ENCODE data around the gene HDAC4. TPM values are rescaled to one million over a fixed set of nuclear protein-coding genes. Genes with fewer than 3 reads are reported as not detected.

The HDAC4 gene
- total RNA-seq, 1 experiment from 2014 or later: 40.1 TPM

GRCh38 chr2:239275847-239276831, 124.7 kb downstream of the HDAC4 start:
- in situ Hi-C loops (cut with HindIII; ENCODE audit: low pct_unique_long_range_greater_than_20kb, low sequenced_read_pairs): no loop called here
- Histone ChIP-seq H3K4me1 (ENCODE audit: control insufficient read depth, insufficient read depth, low read length) (peaks cover 38% of the 10 kb centered on the region), H3K36me3 (ENCODE audit: control insufficient read depth, insufficient read depth, low read length) (no peaks in the 10 kb centered on the region), H3K27me3 (ENCODE audit: control insufficient read depth, insufficient read depth, low read length) (no peaks in the 10 kb centered on the region), H3K9me3 (ENCODE audit: control insufficient read depth, insufficient read depth, low read depth, low read length) (no peaks in the 10 kb centered on the region), H3K27ac (ENCODE audit: low read length) (peak overlapping the region; percentile 62), H3K4me3 (ENCODE audit: low read depth in 2 of 2, low read length in 2 of 2) (no peak overlapping the region; a peak in 1 of 4 replicates)
- POLR2A ChIA-PET: no interaction called here
- intact Hi-C loops (cut with micrococcal nuclease; ENCODE audit: unreplicated experiment): no loop called here
- no TSS peak for BruUV-seq (replicated peaks)
- DNase-seq (ENCODE audit: low read depth, low spot score) (no peak), ATAC-seq (no peak)
- CTCF ChIA-PET: no interaction called here
- TF ChIP-seq POLR2AphosphoS5 (IDR thresholded peaks at IDR 0.05; ENCODE audit: low read depth, low read length) (no peak), REST (IDR thresholded peaks at IDR 0.05; ENCODE audit: insufficient read depth in 1 of 2, low read depth in 2 of 2, low read length in 1 of 2) (no peak), TCF7L2 (IDR thresholded peaks at IDR 0.05; ENCODE audit: low read depth, low read length) (no peak), CTCF (IDR thresholded peaks at IDR 0.05) (no peak), SIN3A (IDR thresholded peaks at IDR 0.05; ENCODE audit: borderline replicate concordance, insufficient read depth, low read depth, low read length) (no peak)

GRCh38 chr2:239275044-239275685, 125.7 kb downstream of the HDAC4 start:
- TF ChIP-seq REST (IDR thresholded peaks at IDR 0.05; ENCODE audit: insufficient read depth in 1 of 2, low read depth in 2 of 2, low read length in 1 of 2) (no peak), POLR2AphosphoS5 (IDR thresholded peaks at IDR 0.05; ENCODE audit: low read depth, low read length) (no peak), TCF7L2 (IDR thresholded peaks at IDR 0.05; ENCODE audit: low read depth, low read length) (peak; percentile 61)
- intact Hi-C loops (cut with micrococcal nuclease; ENCODE audit: unreplicated experiment): no loop called here
- POLR2A ChIA-PET: no interaction called here
- CTCF ChIA-PET: no interaction called here
- Histone ChIP-seq H3K27me3 (ENCODE audit: control insufficient read depth, insufficient read depth, low read length) (no peaks in the 10 kb centered on the region), H3K36me3 (ENCODE audit: control insufficient read depth, insufficient read depth, low read length) (no peaks in the 10 kb centered on the region), H3K9me3 (ENCODE audit: control insufficient read depth, insufficient read depth, low read depth, low read length) (no peaks in the 10 kb centered on the region), H3K27ac (ENCODE audit: low read length) (peak overlapping the region; percentile 62), H3K4me3 (ENCODE audit: low read depth in 2 of 2, low read length in 2 of 2) (peak overlapping the region in 1 of 2 experiments; percentile 36; a peak in 2 of 4 replicates), H3K4me1 (ENCODE audit: control insufficient read depth, insufficient read depth, low read length) (peaks cover 33% of the 10 kb centered on the region)
- ATAC-seq (peak; percentile 86), DNase-seq (ENCODE audit: low read depth, low spot score) (peak; percentile 60)
- in situ Hi-C loops (cut with HindIII; ENCODE audit: low pct_unique_long_range_greater_than_20kb, low sequenced_read_pairs): no loop called here
- BruUV-seq (replicated peaks): no TSS peak
